ENCODE measurements around the gene C3orf33. TPM values are rescaled to one million over a fixed set of nuclear protein-coding genes. Genes with fewer than 3 reads are reported as not detected.

C3orf33 gene
- total RNA-seq, 1 donor from 2014 or later: 17.9 TPM

- FAIRE-seq (no peak), DNase-seq (ENCODE audit: low spot score in 2 of 2) (peak in 1 of 2 donors; percentile 56)
These were observed 62.0 kb downstream of the C3orf33 start for GRCh38 chr3:155744010-155744625.

GRCh38 chr3:155743606-155744005, 62.5 kb downstream of the C3orf33 start:
- FAIRE-seq (no peak), DNase-seq (ENCODE audit: low spot score in 2 of 2) (no peak)

GRCh38 chr3:155742349-155742965, 63.6 kb downstream of the C3orf33 start:
- no peak for DNase-seq (ENCODE audit: low spot score in 2 of 2)
- no peak for FAIRE-seq

GRCh38 chr3:155741603-155742002, 64.5 kb downstream of the C3orf33 start:
- no peak for DNase-seq (ENCODE audit: low spot score in 2 of 2)
- no peak for FAIRE-seq

GRCh38 chr3:155741101-155741500, 65.0 kb downstream of the C3orf33 start:
- no peak for FAIRE-seq
- DNase-seq (ENCODE audit: low spot score in 2 of 2): no peak

GRCh38 chr3:155739154-155739553, 66.9 kb downstream of the C3orf33 start:
- FAIRE-seq (no peak), DNase-seq (ENCODE audit: low spot score in 2 of 2) (no peak)

- FAIRE-seq (no peak), DNase-seq (ENCODE audit: low spot score in 2 of 2) (no peak)
These were observed 67.5 kb downstream of the C3orf33 start for GRCh38 chr3:155738580-155739076.

- DNase-seq (ENCODE audit: low spot score in 2 of 2): no peak
- no peak for FAIRE-seq
These were observed 68.1 kb downstream of the C3orf33 start for GRCh38 chr3:155737844-155738460.

GRCh38 chr3:155736381-155736780, 69.7 kb downstream of the C3orf33 start:
- DNase-seq (ENCODE audit: low spot score in 2 of 2) (no peak), FAIRE-seq (no peak)

GRCh38 chr3:155730843-155731242, 75.2 kb downstream of the C3orf33 start:
- DNase-seq (ENCODE audit: low spot score in 2 of 2) (no peak), FAIRE-seq (no peak)

- no peak for FAIRE-seq
These were observed 78.2 kb downstream of the C3orf33 start for GRCh38 chr3:155727836-155728235.

GRCh38 chr3:155714295-155714718, 91.8 kb downstream of the C3orf33 start:
- FAIRE-seq: no peak
- no peak for DNase-seq (ENCODE audit: low spot score in 2 of 2)

More at GRCh38 chr3:155727836-155728235, 78.2 kb downstream of the C3orf33 start:
- no peak for DNase-seq (ENCODE audit: low spot score in 2 of 2)

Other genes starting within 250 kb of the C3orf33 start
- gene PLCH1, start 61.2 kb downstream of the C3orf33 start, total RNA-seq: 19.2 TPM
- 53.8 TPM for gene SLC33A1, start 48.1 kb upstream of the C3orf33 start, total RNA-seq
- 44.0 TPM for gene GMPS, start 64.4 kb upstream of the C3orf33 start, total RNA-seq

All from frontal cortex (tissue), 4 donors.